Trophoblast cell (in vitro differentiated cells and primary cell): ENCODE measurements around the gene PDE10A.

Experiments
- DNase-seq, 2 donors: peaks; one replicate each; pipeline ENCODE4 v3.0.0-alpha.2; 2016
- H2AFZ ChIP-seq: 2 replicates; pipeline ENCODE4 v1.6.1; 2013; ENCODE audit warnings: low read length, moderate library complexity, mild to moderate bottlenecking; ENCODE audit not compliant: insufficient read depth, poor library complexity
- H2AK5ac ChIP-seq: 2 replicates; pipeline ENCODE4 v1.6.1; 2013; ENCODE audit warnings: mild to moderate bottlenecking, low read length
- H2BK120ac ChIP-seq: 2 replicates; pipeline ENCODE4 v1.6.1; 2013; ENCODE audit warnings: low read length, mild to moderate bottlenecking, moderate library complexity; ENCODE audit not compliant: insufficient read depth, poor library complexity
- H2BK12ac ChIP-seq: 2 replicates; pipeline ENCODE4 v1.6.1; 2013; ENCODE audit warnings: mild to moderate bottlenecking, low read length, moderate library complexity
- H2BK5ac ChIP-seq: 2 replicates; pipeline ENCODE4 v1.6.1; 2013; ENCODE audit warnings: low read length, low read depth, moderate library complexity, mild to moderate bottlenecking; ENCODE audit not compliant: poor library complexity
- H3K14ac ChIP-seq: 2 replicates; pipeline ENCODE4 v1.6.1; 2013; ENCODE audit warnings: mild to moderate bottlenecking, low read length
- H3K18ac ChIP-seq: 2 replicates; pipeline ENCODE4 v1.6.1; 2013; ENCODE audit warnings: mild to moderate bottlenecking, low read length
- H3K23ac ChIP-seq: 2 replicates; pipeline ENCODE4 v1.6.1; 2013; ENCODE audit warnings: low read length
- H3K27ac ChIP-seq: 2 replicates; pipeline ENCODE4 v1.5.1; 2013; ENCODE audit warnings: low read depth, mild to moderate bottlenecking, inconsistent platforms, low read length, moderate library complexity
- H3K27me3 ChIP-seq: 2 replicates; pipeline ENCODE4 v1.6.1; 2013; ENCODE audit warnings: inconsistent platforms, mild to moderate bottlenecking, low read length, moderate library complexity; ENCODE audit not compliant: insufficient read depth
- H3K36me3 ChIP-seq, 2 experiments: 1 replicate in 1 of 2; 2 replicates in 1 of 2; pipeline ENCODE4 v1.6.1; 2013; ENCODE audit warnings: low read length in 2 of 2, mild to moderate bottlenecking in 2 of 2, moderate library complexity in 1 of 2; ENCODE audit not compliant: insufficient read depth in 2 of 2, control insufficient read depth in 1 of 2
- H3K4ac ChIP-seq: 2 replicates; pipeline ENCODE4 v1.6.1; 2013; ENCODE audit warnings: low read depth, mild to moderate bottlenecking, low read length, moderate library complexity
- H3K4me1 ChIP-seq, 2 experiments: 1 replicate in 1 of 2; 2 replicates in 1 of 2; pipeline ENCODE4 v1.6.1; 2013; ENCODE audit warnings: low read length in 2 of 2, mild to moderate bottlenecking in 2 of 2, moderate library complexity in 1 of 2; ENCODE audit not compliant: insufficient read depth in 2 of 2, control insufficient read depth in 1 of 2
- H3K4me2 ChIP-seq: 2 replicates; pipeline ENCODE4 v1.6.1; 2013; ENCODE audit warnings: inconsistent platforms, mild to moderate bottlenecking, low read length, moderate library complexity
- H3K4me3 ChIP-seq: 2 replicates; pipeline ENCODE4 v1.5.1; 2013; ENCODE audit warnings: mild to moderate bottlenecking, low read depth, low read length, inconsistent platforms
- H3K79me1 ChIP-seq: one replicate; pipeline ENCODE4 v1.6.1; 2013; ENCODE audit warnings: low read length
- H3K79me2 ChIP-seq: 2 replicates; pipeline ENCODE4 v1.6.1; 2013; ENCODE audit warnings: low read length, mild to moderate bottlenecking; ENCODE audit not compliant: control insufficient read depth, insufficient read depth, poor library complexity
- H3K9ac ChIP-seq: 2 replicates; pipeline ENCODE4 v1.6.1; 2013; ENCODE audit warnings: mild to moderate bottlenecking, low read length
- H3K9me3 ChIP-seq: 2 replicates; pipeline ENCODE4 v1.6.1; 2013; ENCODE audit warnings: low read depth, mild to moderate bottlenecking, control low read depth, inconsistent platforms, low read length; ENCODE audit not compliant: insufficient read depth
- H4K12ac ChIP-seq: 2 replicates; pipeline ENCODE4 v1.6.1; 2013; ENCODE audit warnings: low read depth, mild to moderate bottlenecking, low read length, moderate library complexity
- H4K8ac ChIP-seq: 2 replicates; pipeline ENCODE4 v1.6.1; 2013; ENCODE audit warnings: low read depth, mild to moderate bottlenecking, low read length, moderate library complexity
- H4K91ac ChIP-seq: one replicate; pipeline ENCODE4 v1.6.1; 2013; ENCODE audit warnings: low read depth, mild to moderate bottlenecking, low read length, moderate library complexity
- WGBS: extraction: QIAGEN DNeasy Blood & Tissue Kit; methylation state at CpG from one replicate; pipeline ENCODE4 v1.1.7; 2013; ENCODE audit warnings: missing lambda C conversion rate; ENCODE audit not compliant: insufficient read length, insufficient coverage; ENCODE audit errors: extremely low coverage; 5-methylcytosine and 5-hydroxymethylcytosine counted together

The PDE10A gene

DNA sequence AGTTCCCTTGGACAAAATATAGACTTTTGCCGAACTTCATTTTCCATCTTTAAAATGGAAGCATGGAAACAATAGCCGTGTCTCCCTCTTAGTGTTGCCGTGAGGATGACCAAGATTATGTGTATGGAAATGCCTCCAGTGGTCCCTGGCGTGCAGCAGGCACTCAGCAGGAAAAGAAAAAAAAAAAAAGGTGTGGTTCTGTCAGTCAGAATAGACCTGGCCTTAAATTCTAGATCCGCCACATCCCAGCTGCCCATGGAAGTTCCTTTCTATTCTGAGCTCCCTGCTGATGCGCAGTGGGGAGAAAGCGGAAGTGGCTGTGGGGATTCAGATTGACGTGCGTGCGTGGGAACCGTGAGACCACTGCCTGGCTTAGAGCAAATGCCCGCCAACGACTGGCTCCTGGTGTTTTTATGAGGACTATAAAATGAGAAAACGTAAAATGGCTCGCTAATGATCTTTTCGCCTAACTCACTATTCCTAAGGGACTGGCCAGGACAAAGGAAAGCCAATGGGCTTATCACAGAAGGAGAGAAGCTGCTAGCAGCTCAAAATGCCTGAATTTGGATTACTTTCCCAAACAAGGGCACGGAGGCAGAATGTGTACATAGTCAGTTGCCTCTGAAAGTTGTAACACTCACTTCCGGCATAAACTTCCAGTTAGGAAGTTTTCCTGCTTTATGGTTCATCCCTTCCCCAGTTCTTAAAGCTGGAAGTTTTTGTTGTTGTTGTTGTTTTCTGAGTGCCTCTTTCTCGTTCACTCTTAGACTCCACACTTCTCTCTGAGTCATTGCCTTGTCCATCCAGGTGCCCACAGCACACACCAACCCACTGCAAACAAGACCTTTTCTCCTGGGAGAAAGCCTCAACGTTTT lies 11.4 kb upstream of the PDE10A start:
- Histone ChIP-seq H3K18ac (no peak overlapping the region), H3K4me1 (peaks cover 0 to 2% of the 10 kb centered on the region in 2 experiments), H4K12ac (no peak overlapping the region), H3K9me3 (no peaks in the 10 kb centered on the region), H3K14ac (no peak overlapping the region), H2AK5ac (no peak overlapping the region), H2BK5ac (no peak overlapping the region), H2AFZ (no peak overlapping the region), H3K4ac (no peak overlapping the region), H3K27me3 (no peaks in the 10 kb centered on the region), H3K9ac (no peak overlapping the region), H3K4me3 (no peak overlapping the region), H4K91ac (no peak overlapping the region), H3K4me2 (no peak overlapping the region), H3K36me3 (no peaks in the 10 kb centered on the region), H3K27ac (no peak overlapping the region), H4K8ac (no peak overlapping the region), H3K79me2 (no peaks in the 10 kb centered on the region), H2BK120ac (no peak overlapping the region), H3K23ac (no peak overlapping the region), H2BK12ac (no peak overlapping the region), H3K79me1 (no peaks in the 10 kb centered on the region)
- no peak for DNase-seq
- no CpG with 5 or more reads among the region's 20 CpGs for WGBS

DNA sequence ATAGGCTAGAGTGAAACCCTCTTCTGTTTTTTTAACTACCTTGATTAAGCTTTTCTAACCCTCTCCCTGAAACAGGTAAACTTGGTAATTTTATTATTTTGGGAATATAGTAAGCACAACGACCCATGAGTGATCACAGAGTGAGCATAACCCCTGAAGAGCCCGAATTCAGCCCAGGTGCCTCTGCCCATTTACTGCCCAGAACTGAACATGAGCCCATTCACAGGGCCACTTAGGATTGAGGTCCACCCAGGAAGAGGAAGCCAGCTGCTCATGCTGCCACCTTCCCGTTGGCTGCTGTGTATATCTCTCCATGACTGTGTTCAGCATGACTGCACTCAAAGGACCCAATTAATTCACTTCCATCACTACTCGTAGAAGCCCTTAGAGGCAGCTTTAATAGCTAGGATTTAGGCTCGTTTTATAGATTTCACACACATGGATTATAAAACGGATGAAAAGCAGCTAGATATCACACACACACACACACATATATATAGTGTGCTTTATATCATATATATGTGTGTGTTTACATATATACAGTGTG lies 8.3 kb upstream of the PDE10A start:
- H2BK12ac ChIP-seq, result no peak overlapping the region
- H3K79me2 ChIP-seq, result no peaks in the 10 kb centered on the region
- H4K91ac ChIP-seq, result no peak overlapping the region
- no peak overlapping the region for H3K4me2 ChIP-seq
- no peaks in the 10 kb centered on the region for H3K27me3 ChIP-seq
- no peaks in the 10 kb centered on the region for H3K4me1 ChIP-seq
- H3K27ac ChIP-seq, result no peak overlapping the region
- H2BK5ac ChIP-seq, result no peak overlapping the region
- H4K12ac ChIP-seq, result no peak overlapping the region
- WGBS, result no CpG with 5 or more reads among the region's 6 CpGs
- H2AFZ ChIP-seq, result no peak overlapping the region
- DNase-seq, result no peak
- no peak overlapping the region for H3K23ac ChIP-seq
- no peak overlapping the region for H3K4me3 ChIP-seq
- no peaks in the 10 kb centered on the region for H3K36me3 ChIP-seq
- no peaks in the 10 kb centered on the region for H3K9me3 ChIP-seq
- no peaks in the 10 kb centered on the region for H3K79me1 ChIP-seq
- no peak overlapping the region for H3K9ac ChIP-seq
- no peak overlapping the region for H3K14ac ChIP-seq
- no peak overlapping the region for H2AK5ac ChIP-seq
- H4K8ac ChIP-seq, result no peak overlapping the region
- H3K18ac ChIP-seq, result no peak overlapping the region
- H2BK120ac ChIP-seq, result no peak overlapping the region
- H3K4ac ChIP-seq, result no peak overlapping the region

DNA sequence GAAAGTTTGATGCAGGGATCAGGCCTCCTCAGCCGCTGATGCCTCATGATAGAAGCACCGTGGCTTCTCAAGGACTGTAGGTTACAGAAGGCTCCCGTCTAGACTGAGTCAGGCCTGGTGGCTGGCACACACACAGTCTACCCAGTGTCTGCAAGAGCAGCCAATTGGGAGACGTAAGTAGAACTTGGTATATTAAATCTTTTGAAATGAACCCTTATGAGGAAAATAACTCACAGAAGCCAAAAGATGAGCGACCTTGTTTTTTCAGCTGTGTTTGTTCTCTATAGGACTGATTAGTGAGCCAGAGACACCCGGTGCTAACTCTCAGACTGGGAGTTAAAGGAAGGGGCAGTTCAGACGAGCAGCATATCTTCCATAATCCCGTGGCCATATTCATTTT lies 5.9 kb upstream of the PDE10A start:
- Histone ChIP-seq H2BK5ac (no peak overlapping the region), H3K14ac (no peak overlapping the region), H3K79me1 (no peaks in the 10 kb centered on the region), H2BK12ac (no peak overlapping the region), H3K4ac (no peak overlapping the region), H3K23ac (no peak overlapping the region), H3K36me3 (no peaks in the 10 kb centered on the region), H2AFZ (no peak overlapping the region), H3K4me1 (peaks cover under 1 to 4% of the 10 kb centered on the region in 2 experiments), H3K9ac (no peak overlapping the region), H4K12ac (no peak overlapping the region), H3K4me3 (no peak overlapping the region), H4K91ac (no peak overlapping the region), H3K79me2 (no peaks in the 10 kb centered on the region), H3K4me2 (no peak overlapping the region), H4K8ac (no peak overlapping the region), H3K27me3 (peaks cover 15% of the 10 kb centered on the region), H3K18ac (no peak overlapping the region), H3K27ac (no peak overlapping the region), H2BK120ac (no peak overlapping the region), H3K9me3 (no peaks in the 10 kb centered on the region), H2AK5ac (no peak overlapping the region)
- no CpG with 5 or more reads among the region's 8 CpGs for WGBS
- DNase-seq, result no peak

GRCh38 chr6:165665384-165665672 lies 2.3 kb upstream of the PDE10A start:
- no CpG with 5 or more reads among the region's 4 CpGs for WGBS
- peaks cover 18% of the 10 kb centered on the region for H3K79me1 ChIP-seq
- H4K8ac ChIP-seq, result no peak overlapping the region
- H3K9me3 ChIP-seq, result no peaks in the 10 kb centered on the region
- H3K4me3 ChIP-seq, result no peak overlapping the region
- H3K36me3 ChIP-seq, result no peaks in the 10 kb centered on the region
- H3K4ac ChIP-seq, result no peak overlapping the region
- H3K14ac ChIP-seq, result no peak overlapping the region
- H2BK5ac ChIP-seq, result no peak overlapping the region
- H2AK5ac ChIP-seq, result no peak overlapping the region
- no peak overlapping the region for H4K91ac ChIP-seq
- no peak overlapping the region for H3K4me2 ChIP-seq
- H3K27ac ChIP-seq, result no peak overlapping the region
- DNase-seq, result no peak
- H2BK12ac ChIP-seq, result no peak overlapping the region
- no peak overlapping the region for H3K9ac ChIP-seq
- H3K27me3 ChIP-seq, result peaks cover 31% of the 10 kb centered on the region
- H4K12ac ChIP-seq, result no peak overlapping the region
- H3K23ac ChIP-seq, result no peak overlapping the region
- H3K4me1 ChIP-seq, result peaks cover 6 to 8% of the 10 kb centered on the region in 2 experiments
- H3K18ac ChIP-seq, result no peak overlapping the region
- no peak overlapping the region for H2BK120ac ChIP-seq
- H2AFZ ChIP-seq, result no peak overlapping the region
- H3K79me2 ChIP-seq, result peaks cover 9% of the 10 kb centered on the region
